Panc1 (cell line): ENCODE results near the gene ARMC2. TPM values are rescaled to one million over a fixed set of nuclear protein-coding genes. Genes with fewer than 3 reads are reported as not detected.

ENCODE experiments used
- ATAC-seq: fragments of 200-7000 bp; cut with Tn5 transposase; 2 replicates; pipeline ENCODE4 v1.9.1; 2020; ENCODE audit warnings: mild to moderate bottlenecking, moderate library complexity
- BruUV-seq: library from RNA; stranded (reverse); fragments of 400-500 nt; replicated peaks from 2 replicates; lab custom pipeline; 2021; lab: Mats Ljungman, UMichigan
- CTCF ChIA-PET: fragments of 300-600 bp; sonication (Branson Sonifier 250); formaldehyde crosslinking; loops from one replicate; lab custom pipeline; 2022; ENCODE audit warnings: antibody characterized with exemption; lab: Charles Lee
- POLR2A ChIA-PET: fragments of 300-600 bp; sonication (Branson Sonifier 250); formaldehyde crosslinking; loops from one replicate; lab custom pipeline; 2022; ENCODE audit warnings: antibody characterized with exemption; lab: Charles Lee
- DNase-seq: peaks from one replicate; pipeline ENCODE4 v3.0.0-alpha.2; 2010; ENCODE audit warnings: low read depth, low spot score
- H3K27ac ChIP-seq: 2 replicates; pipeline ENCODE4 v1.5.1; 2011; ENCODE audit warnings: mild to moderate bottlenecking, low read length, inconsistent platforms
- H3K27me3 ChIP-seq: fragments of 200-500 bp; sonication (Bioruptor generic); 2 replicates; pipeline ENCODE4 v1.6.0; 2014; ENCODE audit warnings: low read length, inconsistent platforms; ENCODE audit not compliant: control insufficient read depth, insufficient read depth
- H3K36me3 ChIP-seq: fragments of 200-500 bp; sonication (Bioruptor generic); 2 replicates; pipeline ENCODE4 v1.5.1; 2014; ENCODE audit warnings: inconsistent platforms, mild to moderate bottlenecking, low read length, moderate library complexity; ENCODE audit not compliant: control insufficient read depth, insufficient read depth
- H3K4me1 ChIP-seq: 2 replicates; pipeline ENCODE4 v1.5.1; 2011; ENCODE audit warnings: inconsistent platforms, mild to moderate bottlenecking, low read length, moderate library complexity; ENCODE audit not compliant: control insufficient read depth, insufficient read depth
- H3K4me3 ChIP-seq, 2 experiments: 2 replicates each; pipeline ENCODE4 v1.5.1; 2011 to 2012; ENCODE audit warnings: low read depth in 2 of 2, low read length in 2 of 2, mild to moderate bottlenecking in 2 of 2, inconsistent platforms in 1 of 2, moderate library complexity in 1 of 2
- H3K9me3 ChIP-seq: fragments of 200-500 bp; sonication (Bioruptor generic); 2 replicates; pipeline ENCODE4 v1.5.1; 2014; ENCODE audit warnings: low read depth, mild to moderate bottlenecking, inconsistent platforms, low read length, moderate library complexity; ENCODE audit not compliant: control insufficient read depth, insufficient read depth
- POLR2AphosphoS5 ChIP-seq: IDR thresholded peaks from 2 replicates; pipeline ENCODE4 v1.6.1; 2012; ENCODE audit warnings: mild to moderate bottlenecking, low read depth, low read length, moderate library complexity
- SIN3A ChIP-seq: IDR thresholded peaks from 2 replicates; pipeline ENCODE4 v1.6.1; 2012; ENCODE audit warnings: low read depth, mild to moderate bottlenecking, low read length, moderate library complexity, borderline replicate concordance; ENCODE audit not compliant: insufficient read depth
- TCF7L2 ChIP-seq: IDR thresholded peaks from 2 replicates; pipeline ENCODE4 v1.6.1; 2011; ENCODE audit warnings: mild to moderate bottlenecking, low read depth, low read length, inconsistent platforms
- in situ Hi-C: cut with HindIII; loops from 2 replicates; pipeline ENCODE4 v1.10.0; 2016; ENCODE audit warnings: low sequenced_read_pairs, low pct_unique_long_range_greater_than_20kb
- intact Hi-C: fragments of 100-400 bp; cut with micrococcal nuclease; formaldehyde crosslinking; loops from one replicate; pipeline ENCODE4 v1.10.0; 2022; ENCODE audit not compliant: unreplicated experiment
- total RNA-seq: library from RNA; stranded (reverse); gene quantifications from one replicate; pipeline ENCODE4 v1.2.1, GENCODE V29; 2021; ENCODE audit not compliant: unreplicated experiment
- TF ChIP-seq, protein P1 (sequence below), 2 experiments: IDR thresholded peaks; 2 replicates each; pipeline ENCODE4 v1.6.1; 2011 to 2012; ENCODE audit warnings: low read depth in 2 of 2, control low read depth in 1 of 2, low read length in 1 of 2, mild to moderate bottlenecking in 1 of 2, moderate library complexity in 1 of 2; ENCODE audit not compliant: insufficient read depth in 1 of 2
- TF ChIP-seq, protein P2 (sequence below): fragments of 450-650 bp; IDR thresholded peaks from 2 replicates; pipeline ENCODE4 v1.5.1; 2017; ENCODE audit warnings: mild to moderate bottlenecking

ARMC2 gene
- total RNA-seq, 1 experiment from 2014 or later: 9.3 TPM

DNA sequence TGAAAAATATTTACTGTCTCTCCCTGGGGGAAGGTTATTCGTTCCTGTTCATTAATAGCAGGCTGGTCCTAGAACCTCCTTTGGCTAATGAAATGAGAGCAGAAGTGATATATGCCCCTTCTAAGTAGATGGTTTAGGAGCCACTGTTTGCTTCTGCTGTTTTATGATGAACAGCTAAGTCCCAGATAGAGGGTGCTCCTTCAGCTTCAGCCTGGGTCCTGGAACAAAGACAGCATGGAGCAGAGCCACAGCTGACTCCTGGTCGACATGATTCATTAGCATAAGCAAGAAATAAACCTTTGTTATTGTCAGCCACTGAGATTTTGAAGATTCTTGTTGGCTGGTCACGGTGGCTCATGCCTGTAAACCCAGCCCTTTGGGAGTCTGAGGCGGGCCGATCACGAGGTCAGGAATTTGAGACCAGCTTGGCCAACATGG lies 47.8 kb upstream of the ARMC2 start:
- ATAC-seq: no peak
- H3K4me3 ChIP-seq: no peak overlapping the region
- TF ChIP-seq, protein P1, sequence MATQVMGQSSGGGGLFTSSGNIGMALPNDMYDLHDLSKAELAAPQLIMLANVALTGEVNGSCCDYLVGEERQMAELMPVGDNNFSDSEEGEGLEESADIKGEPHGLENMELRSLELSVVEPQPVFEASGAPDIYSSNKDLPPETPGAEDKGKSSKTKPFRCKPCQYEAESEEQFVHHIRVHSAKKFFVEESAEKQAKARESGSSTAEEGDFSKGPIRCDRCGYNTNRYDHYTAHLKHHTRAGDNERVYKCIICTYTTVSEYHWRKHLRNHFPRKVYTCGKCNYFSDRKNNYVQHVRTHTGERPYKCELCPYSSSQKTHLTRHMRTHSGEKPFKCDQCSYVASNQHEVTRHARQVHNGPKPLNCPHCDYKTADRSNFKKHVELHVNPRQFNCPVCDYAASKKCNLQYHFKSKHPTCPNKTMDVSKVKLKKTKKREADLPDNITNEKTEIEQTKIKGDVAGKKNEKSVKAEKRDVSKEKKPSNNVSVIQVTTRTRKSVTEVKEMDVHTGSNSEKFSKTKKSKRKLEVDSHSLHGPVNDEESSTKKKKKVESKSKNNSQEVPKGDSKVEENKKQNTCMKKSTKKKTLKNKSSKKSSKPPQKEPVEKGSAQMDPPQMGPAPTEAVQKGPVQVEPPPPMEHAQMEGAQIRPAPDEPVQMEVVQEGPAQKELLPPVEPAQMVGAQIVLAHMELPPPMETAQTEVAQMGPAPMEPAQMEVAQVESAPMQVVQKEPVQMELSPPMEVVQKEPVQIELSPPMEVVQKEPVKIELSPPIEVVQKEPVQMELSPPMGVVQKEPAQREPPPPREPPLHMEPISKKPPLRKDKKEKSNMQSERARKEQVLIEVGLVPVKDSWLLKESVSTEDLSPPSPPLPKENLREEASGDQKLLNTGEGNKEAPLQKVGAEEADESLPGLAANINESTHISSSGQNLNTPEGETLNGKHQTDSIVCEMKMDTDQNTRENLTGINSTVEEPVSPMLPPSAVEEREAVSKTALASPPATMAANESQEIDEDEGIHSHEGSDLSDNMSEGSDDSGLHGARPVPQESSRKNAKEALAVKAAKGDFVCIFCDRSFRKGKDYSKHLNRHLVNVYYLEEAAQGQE (IDR thresholded peaks at IDR 0.05; ENCODE audit: insufficient read depth in 1 of 2, low read depth in 2 of 2, low read length in 1 of 2): no peak
- no peak for TF ChIP-seq TCF7L2
- no peaks in the 10 kb centered on the region for H3K36me3 ChIP-seq
- ChIA-PET CTCF (no interaction called here), POLR2A (no interaction called here)
- intact Hi-C loops: no loop called here
- H3K4me1 ChIP-seq: 0 out of 2 replicates have a peak, but pooled peaks cover 2% of the 10 kb centered on the region
- in situ Hi-C loops: no loop called here
- H3K27me3 ChIP-seq: peaks cover 10% of the 10 kb centered on the region; the same call in 1 of the 2 replicates
- H3K9me3 ChIP-seq: no peaks in the 10 kb centered on the region
- H3K27ac ChIP-seq: no peak overlapping the region
- no TSS peak for BruUV-seq
- no peak for DNase-seq

DNA sequence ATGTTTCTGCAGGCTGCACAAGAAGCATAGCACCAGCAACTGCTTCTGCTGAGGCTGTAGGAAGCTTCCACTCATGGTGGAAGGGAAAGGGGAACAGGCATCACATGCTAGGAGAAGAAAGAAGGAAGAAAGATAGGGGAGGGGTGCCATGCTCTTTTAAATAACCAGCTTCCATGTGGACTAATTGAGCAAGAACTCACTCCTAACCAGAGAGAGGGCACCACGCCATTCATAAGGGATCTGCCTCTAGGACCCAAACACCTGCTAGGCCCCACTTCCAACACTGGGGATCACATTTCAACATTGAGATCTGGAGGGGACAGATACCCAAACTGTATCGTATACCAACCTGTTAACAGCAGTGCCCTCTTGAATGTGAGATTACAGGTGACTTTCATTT lies 46.9 kb upstream of the ARMC2 start:
- in situ Hi-C loops: no loop called here
- CTCF ChIA-PET: no interaction called here
- DNase-seq (no peak), ATAC-seq (no peak)
- Histone ChIP-seq H3K4me1 (0 out of 2 replicates have a peak, but pooled peaks cover 2% of the 10 kb centered on the region), H3K9me3 (no peaks in the 10 kb centered on the region), H3K27ac (no peak overlapping the region), H3K27me3 (peaks cover 10% of the 10 kb centered on the region; the same call in 1 of the 2 replicates), H3K4me3 (no peak overlapping the region), H3K36me3 (no peaks in the 10 kb centered on the region)
- no TSS peak for BruUV-seq
- intact Hi-C loops: no loop called here
- POLR2A ChIA-PET: no interaction called here
- TF ChIP-seq, protein P1 (IDR thresholded peaks at IDR 0.05; ENCODE audit: insufficient read depth in 1 of 2, low read depth in 2 of 2, low read length in 1 of 2): no peak
- TF ChIP-seq SIN3A: no peak
- no peak for TF ChIP-seq POLR2AphosphoS5
- no peak for TF ChIP-seq TCF7L2
- TF ChIP-seq, protein P2, sequence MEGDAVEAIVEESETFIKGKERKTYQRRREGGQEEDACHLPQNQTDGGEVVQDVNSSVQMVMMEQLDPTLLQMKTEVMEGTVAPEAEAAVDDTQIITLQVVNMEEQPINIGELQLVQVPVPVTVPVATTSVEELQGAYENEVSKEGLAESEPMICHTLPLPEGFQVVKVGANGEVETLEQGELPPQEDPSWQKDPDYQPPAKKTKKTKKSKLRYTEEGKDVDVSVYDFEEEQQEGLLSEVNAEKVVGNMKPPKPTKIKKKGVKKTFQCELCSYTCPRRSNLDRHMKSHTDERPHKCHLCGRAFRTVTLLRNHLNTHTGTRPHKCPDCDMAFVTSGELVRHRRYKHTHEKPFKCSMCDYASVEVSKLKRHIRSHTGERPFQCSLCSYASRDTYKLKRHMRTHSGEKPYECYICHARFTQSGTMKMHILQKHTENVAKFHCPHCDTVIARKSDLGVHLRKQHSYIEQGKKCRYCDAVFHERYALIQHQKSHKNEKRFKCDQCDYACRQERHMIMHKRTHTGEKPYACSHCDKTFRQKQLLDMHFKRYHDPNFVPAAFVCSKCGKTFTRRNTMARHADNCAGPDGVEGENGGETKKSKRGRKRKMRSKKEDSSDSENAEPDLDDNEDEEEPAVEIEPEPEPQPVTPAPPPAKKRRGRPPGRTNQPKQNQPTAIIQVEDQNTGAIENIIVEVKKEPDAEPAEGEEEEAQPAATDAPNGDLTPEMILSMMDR: no peak
